Neural progenitor cell (in vitro differentiated cells): Measurements from ENCODE around the gene AFF2.

Experiments used
- CTCF ChIP-seq: fragments of 200-600 bp; sonication (generic); IDR thresholded peaks from 2 replicates; pipeline ENCODE4 v1.5.1; 2017; ENCODE audit warnings: antibody characterized with exemption, mild to moderate bottlenecking
- EZH2 ChIP-seq: fragments of 200-600 bp; sonication (generic); IDR thresholded peaks from 2 replicates; pipeline ENCODE4 v1.6.1; 2017; ENCODE audit warnings: antibody characterized with exemption, mild to moderate bottlenecking, moderate library complexity

GRCh38 chrX:148612431-148612830, 112.0 kb downstream of the AFF2 start:
- no peak for TF ChIP-seq EZH2
- no peak for TF ChIP-seq CTCF
